Measurements from ENCODE around the gene PATE4.
"Not testable (repeated sequence)": the region's sequence is repeated elsewhere in the genome, so short reads cannot be mapped to it uniquely, and the experiment has no call there.

The PATE4 gene

GRCh38 chr11:125833016-125833415, at the start of gene PATE4:
PATE4 (plus strand) TSS chr11:125833316; CDS start chr11:125833360, 44 bp downstream.
- DNase-seq (ENCODE audit: low read depth), result no peak

GRCh38 chr11:125784678-125785077, 48.4 kb upstream of the PATE4 start:
- no peak for DNase-seq (ENCODE audit: low read depth)

GRCh38 chr11:125787827-125788226, 45.3 kb upstream of the PATE4 start, which contains the start of gene PATE3:
PATE3 (plus strand) TSS chr11:125788127; CDS start chr11:125788152, 25 bp downstream.
- no peak for DNase-seq (ENCODE audit: low read depth)

GRCh38 chr11:125790825-125791224, 42.3 kb upstream of the PATE4 start:
- DNase-seq (ENCODE audit: low read depth), result no peak

GRCh38 chr11:125797641-125798040, 35.5 kb upstream of the PATE4 start:
- no peak for DNase-seq (ENCODE audit: low read depth)

- DNase-seq (ENCODE audit: low read depth), result no peak
Observed at GRCh38 chr11:125799808-125800207, 33.3 kb upstream of the PATE4 start.

GRCh38 chr11:125802387-125802786, 30.7 kb upstream of the PATE4 start:
- DNase-seq (ENCODE audit: low read depth), result no peak

- no peak for DNase-seq (ENCODE audit: low read depth)
Observed at GRCh38 chr11:125807909-125808308, 25.2 kb upstream of the PATE4 start.

- no peak for DNase-seq (ENCODE audit: low read depth)
Observed at GRCh38 chr11:125835748-125836147, 2.6 kb downstream of the PATE4 start.

- no peak for DNase-seq (ENCODE audit: low read depth)
Observed at GRCh38 chr11:125842321-125842948, 9.3 kb downstream of the PATE4 start.

GRCh38 chr11:125846188-125846587, 13.1 kb downstream of the PATE4 start:
- no peak for DNase-seq (ENCODE audit: low read depth)

- not testable (repeated sequence) for DNase-seq (ENCODE audit: low read depth)
Observed at GRCh38 chr11:125857670-125858069, 24.6 kb downstream of the PATE4 start.

GRCh38 chr11:125862786-125863185, 29.7 kb downstream of the PATE4 start:
- DNase-seq (ENCODE audit: low read depth), result not testable (repeated sequence)

GRCh38 chr11:125865354-125865753, 32.2 kb downstream of the PATE4 start:
- DNase-seq (ENCODE audit: low read depth), result not testable (repeated sequence)

GRCh38 chr11:125869521-125869920, 36.4 kb downstream of the PATE4 start:
- no peak for DNase-seq (ENCODE audit: low read depth)

- no peak for DNase-seq (ENCODE audit: low read depth)
Observed at GRCh38 chr11:125871391-125872137, 38.4 kb downstream of the PATE4 start.

GRCh38 chr11:125872138-125872491, 39.0 kb downstream of the PATE4 start:
- no peak for DNase-seq (ENCODE audit: low read depth)

- DNase-seq (ENCODE audit: low read depth), result no peak
Observed at GRCh38 chr11:125873881-125874555, 40.9 kb downstream of the PATE4 start.

- DNase-seq (ENCODE audit: low read depth), result no peak
Observed at GRCh38 chr11:125874556-125875124, 41.5 kb downstream of the PATE4 start.

GRCh38 chr11:125881291-125881690, 48.2 kb downstream of the PATE4 start:
- no peak for DNase-seq (ENCODE audit: low read depth)

GRCh38 chr11:125883375-125883774, 50.3 kb downstream of the PATE4 start:
- DNase-seq (ENCODE audit: low read depth), result no peak

- DNase-seq (ENCODE audit: low read depth), result no peak
Observed at GRCh38 chr11:125886997-125887372, 53.9 kb downstream of the PATE4 start.

Measured in CMK (cell line).